OCI-LY7 (cell line): ENCODE measurements around the gene COPS9. TPM values are rescaled to one million over a fixed set of nuclear protein-coding genes. Genes with fewer than 3 reads are reported as not detected.

ENCODE experiments used
- BruUV-seq: library from RNA; stranded (reverse); fragments of 400-500 nt; replicated peaks from 2 replicates; lab custom pipeline; 2021; lab: Mats Ljungman, UMichigan
- CTCF ChIA-PET: fragments of 300-600 bp; sonication (Branson Sonifier 250); formaldehyde crosslinking; loops from one replicate; lab custom pipeline; 2022; ENCODE audit warnings: antibody characterized with exemption; ENCODE audit not compliant: unreplicated experiment; lab: Charles Lee
- POLR2A ChIA-PET: fragments of 300-600 bp; sonication (Branson Sonifier 250); formaldehyde crosslinking; loops from one replicate; lab custom pipeline; 2022; ENCODE audit warnings: antibody characterized with exemption; lab: Charles Lee
- DNase-seq: peaks from one replicate; pipeline ENCODE4 v3.0.0-alpha.2; 2015; ENCODE audit warnings: low spot score
- H2AFZ ChIP-seq: fragments of 200-600 bp; sonication (generic), shearing (Covaris generic); 2 replicates; pipeline ENCODE4 v1.6.1; 2014; ENCODE audit warnings: mild to moderate bottlenecking, antibody characterized with exemption, low read length, moderate library complexity
- H3K27ac ChIP-seq: fragments of 200-600 bp; sonication (generic); 2 replicates; pipeline ENCODE4 v1.5.1; 2014; ENCODE audit warnings: mixed run types, low read depth, mild to moderate bottlenecking, moderate library complexity, low read length, inconsistent platforms; ENCODE audit not compliant: poor library complexity, severe bottlenecking
- H3K36me3 ChIP-seq: fragments of 200-600 bp; sonication (generic); 2 replicates; pipeline ENCODE4 v1.6.1; 2014; ENCODE audit warnings: mild to moderate bottlenecking, antibody characterized with exemption, low read length, moderate library complexity, mixed read lengths; ENCODE audit not compliant: insufficient read depth
- H3K4me1 ChIP-seq: fragments of 200-600 bp; sonication (generic); 2 replicates; pipeline ENCODE4 v1.5.1; 2014; ENCODE audit warnings: mild to moderate bottlenecking, low read length; ENCODE audit not compliant: insufficient read depth, poor library complexity, severe bottlenecking
- H3K4me2 ChIP-seq: fragments of 200-600 bp; sonication (generic); 2 replicates; pipeline ENCODE4 v1.6.1; 2014; ENCODE audit warnings: mild to moderate bottlenecking, low read length
- H3K4me3 ChIP-seq: fragments of 200-600 bp; sonication (generic); 2 replicates; pipeline ENCODE4 v1.5.1; 2014; ENCODE audit warnings: mild to moderate bottlenecking, low read depth, low read length; ENCODE audit not compliant: poor library complexity, severe bottlenecking
- H3K79me2 ChIP-seq: fragments of 200-600 bp; sonication (generic); 2 replicates; pipeline ENCODE4 v1.6.1; 2016; ENCODE audit warnings: low read depth, mild to moderate bottlenecking, low read length, moderate library complexity, mixed read lengths; ENCODE audit not compliant: insufficient read depth
- H3K9me2 ChIP-seq: fragments of 200-600 bp; sonication (generic); 2 replicates; pipeline ENCODE4 v1.6.1; 2016; ENCODE audit warnings: mild to moderate bottlenecking, low read length, mixed read lengths; ENCODE audit not compliant: insufficient read depth
- H3K9me3 ChIP-seq: fragments of 200-600 bp; sonication (generic); 2 replicates; pipeline ENCODE4 v1.6.1; 2014; ENCODE audit warnings: mild to moderate bottlenecking, mixed run types, low read length, mixed read lengths
- H4K20me1 ChIP-seq: fragments of 200-600 bp; sonication (generic); 2 replicates; pipeline ENCODE4 v1.6.1; 2014; ENCODE audit warnings: mild to moderate bottlenecking, antibody characterized with exemption, low read length, moderate library complexity, mixed read lengths; ENCODE audit not compliant: insufficient read depth
- CTCF ChIP-seq: fragments of 200-600 bp; sonication (generic); conservative IDR thresholded peaks from 2 replicates; pipeline ENCODE4 v1.5.1; 2014; ENCODE audit warnings: mild to moderate bottlenecking, antibody characterized with exemption, low read length, moderate library complexity, mixed read lengths
- EZH2phosphoT487 ChIP-seq: fragments of 200-600 bp; sonication (generic); IDR thresholded peaks from 2 replicates; pipeline ENCODE4 v1.6.1; 2018; ENCODE audit warnings: low read depth, borderline replicate concordance, mild to moderate bottlenecking, mixed run types, antibody characterized with exemption, low read length, moderate library complexity, mixed read lengths
- intact Hi-C: fragments of 100-400 bp; cut with micrococcal nuclease; formaldehyde crosslinking; loops from one replicate; pipeline ENCODE4 v1.10.0; 2022; ENCODE audit not compliant: unreplicated experiment
- total RNA-seq, 2 experiments: library from RNA; depleted of rRNA in 1 of 2; stranded (reverse); fragments of >200 nt in 1 of 2; shearing (Covaris generic) in 1 of 2; gene quantifications; 2 replicates each; pipeline ENCODE4 v1.2.3, GENCODE V29; 2014 to 2022

Gene COPS9
- total RNA-seq, 2 experiments from 2014 or later, result 106 to 159 TPM

GRCh38 chr2:240168041-240168440, 31.9 kb upstream of the COPS9 start:
- Histone ChIP-seq H3K9me3 (no peaks in the 10 kb centered on the region), H3K27ac (no peak overlapping the region), H2AFZ (no peak overlapping the region), H3K79me2 (no peaks in the 10 kb centered on the region), H3K36me3 (no peaks in the 10 kb centered on the region), H3K4me2 (no peak overlapping the region), H3K4me3 (no peak overlapping the region), H3K9me2 (no peaks in the 10 kb centered on the region), H4K20me1 (no peaks in the 10 kb centered on the region), H3K4me1 (no peaks in the 10 kb centered on the region)
- DNase-seq, result no peak
- intact Hi-C loops, result no loop called here
- BruUV-seq, result no TSS peak
- POLR2A ChIA-PET, result no interaction called here
- CTCF ChIA-PET, result no interaction called here
- TF ChIP-seq CTCF (no peak), EZH2phosphoT487 (no peak)

GRCh38 chr2:240167588-240167880, 31.4 kb upstream of the COPS9 start:
- Histone ChIP-seq H3K79me2 (no peaks in the 10 kb centered on the region), H3K4me2 (no peak overlapping the region), H3K9me2 (no peaks in the 10 kb centered on the region), H4K20me1 (no peaks in the 10 kb centered on the region), H3K36me3 (no peaks in the 10 kb centered on the region), H3K4me1 (no peaks in the 10 kb centered on the region), H3K27ac (no peak overlapping the region), H3K4me3 (no peak overlapping the region), H3K9me3 (no peaks in the 10 kb centered on the region), H2AFZ (no peak overlapping the region)
- intact Hi-C loops, result no loop called here
- POLR2A ChIA-PET, result no interaction called here
- TF ChIP-seq EZH2phosphoT487, result no peak
- no peak for TF ChIP-seq CTCF
- CTCF ChIA-PET, result no interaction called here
- no peak for DNase-seq
- no TSS peak for BruUV-seq

- no peak for DNase-seq
- no peak overlapping the region for H2AFZ ChIP-seq
- CTCF ChIA-PET, result no interaction called here
- intact Hi-C loops, result no loop called here
- H4K20me1 ChIP-seq, result no peaks in the 10 kb centered on the region
- no peak overlapping the region for H3K4me3 ChIP-seq
- H3K4me2 ChIP-seq, result no peak overlapping the region
- H3K4me1 ChIP-seq, result no peaks in the 10 kb centered on the region
- BruUV-seq, result no TSS peak
- no peaks in the 10 kb centered on the region for H3K79me2 ChIP-seq
- H3K9me3 ChIP-seq, result no peaks in the 10 kb centered on the region
- no peaks in the 10 kb centered on the region for H3K9me2 ChIP-seq
- TF ChIP-seq CTCF, result no peak
- no peak for TF ChIP-seq EZH2phosphoT487
- H3K27ac ChIP-seq, result no peak overlapping the region
- POLR2A ChIA-PET, result no interaction called here
- H3K36me3 ChIP-seq, result no peaks in the 10 kb centered on the region
Measured at GRCh38 chr2:240166761-240167587, 30.9 kb upstream of the COPS9 start.
